C4-2B (cell line): Measurements from ENCODE around the gene NPVF.

Experiments used
- ZFX ChIP-seq: fragments of 450-650 bp; IDR thresholded peaks from 2 replicates; pipeline ENCODE4 v1.6.1; 2017
- TF ChIP-seq, protein P1 (sequence below): fragments of 450-650 bp; conservative IDR thresholded peaks from 2 replicates; pipeline ENCODE4 v1.5.1; 2017; ENCODE audit warnings: mild to moderate bottlenecking

DNA sequence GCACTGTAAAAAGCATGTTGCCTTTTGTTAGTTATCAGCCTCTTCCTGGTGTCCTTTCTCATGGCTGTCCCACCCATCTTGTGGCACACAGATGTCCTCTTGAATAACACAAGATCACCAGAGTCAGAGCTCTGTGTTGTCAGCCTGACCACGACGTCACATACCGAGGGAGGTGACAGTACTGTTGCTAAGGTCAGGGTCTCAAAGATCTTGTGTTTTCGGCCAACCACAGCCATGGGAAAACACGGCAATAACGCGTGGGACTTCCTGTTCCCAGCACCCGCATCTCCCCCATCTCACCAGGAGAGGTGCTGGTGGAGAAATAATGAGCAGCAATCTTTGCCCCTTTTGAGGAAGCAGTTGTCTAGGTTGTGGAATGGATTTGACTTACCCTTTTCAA lies 40.4 kb downstream of the NPVF start:
- TF ChIP-seq, protein P1, sequence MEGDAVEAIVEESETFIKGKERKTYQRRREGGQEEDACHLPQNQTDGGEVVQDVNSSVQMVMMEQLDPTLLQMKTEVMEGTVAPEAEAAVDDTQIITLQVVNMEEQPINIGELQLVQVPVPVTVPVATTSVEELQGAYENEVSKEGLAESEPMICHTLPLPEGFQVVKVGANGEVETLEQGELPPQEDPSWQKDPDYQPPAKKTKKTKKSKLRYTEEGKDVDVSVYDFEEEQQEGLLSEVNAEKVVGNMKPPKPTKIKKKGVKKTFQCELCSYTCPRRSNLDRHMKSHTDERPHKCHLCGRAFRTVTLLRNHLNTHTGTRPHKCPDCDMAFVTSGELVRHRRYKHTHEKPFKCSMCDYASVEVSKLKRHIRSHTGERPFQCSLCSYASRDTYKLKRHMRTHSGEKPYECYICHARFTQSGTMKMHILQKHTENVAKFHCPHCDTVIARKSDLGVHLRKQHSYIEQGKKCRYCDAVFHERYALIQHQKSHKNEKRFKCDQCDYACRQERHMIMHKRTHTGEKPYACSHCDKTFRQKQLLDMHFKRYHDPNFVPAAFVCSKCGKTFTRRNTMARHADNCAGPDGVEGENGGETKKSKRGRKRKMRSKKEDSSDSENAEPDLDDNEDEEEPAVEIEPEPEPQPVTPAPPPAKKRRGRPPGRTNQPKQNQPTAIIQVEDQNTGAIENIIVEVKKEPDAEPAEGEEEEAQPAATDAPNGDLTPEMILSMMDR, result no peak
- TF ChIP-seq ZFX, result no peak
